Epithelial cell of proximal tubule (primary cell): Measurements from ENCODE around the gene OR2H2. TPM values are rescaled to one million over a fixed set of nuclear protein-coding genes. Genes with fewer than 3 reads are reported as not detected.

ENCODE experiments used
- DNase-seq: peaks from one replicate; pipeline ENCODE4 v3.0.0-alpha.2; 2011; ENCODE audit warnings: low read depth
- H3K4me3 ChIP-seq: 2 replicates; pipeline ENCODE4 v1.5.1; 2011; ENCODE audit warnings: low read depth, mild to moderate bottlenecking, low read length
- CTCF ChIP-seq: conservative IDR thresholded peaks from 2 replicates; pipeline ENCODE4 v1.5.1; 2012; ENCODE audit warnings: low read depth, mild to moderate bottlenecking, low read length
- total RNA-seq: library from RNA; depleted of rRNA; stranded (reverse); fragments of >200 nt; gene quantifications from 2 replicates; pipeline ENCODE4 v1.2.3, GENCODE V29; 2015

The OR2H2 gene
- total RNA-seq, 1 donor from 2014 or later, result not detected

- DNase-seq, result no peak
- no peak for TF ChIP-seq CTCF
- no peak overlapping the region for H3K4me3 ChIP-seq
These were observed 6.8 kb downstream of the OR2H2 start for GRCh38 chr6:29591677-29592076.

- TF ChIP-seq CTCF, result no peak
- no peak for DNase-seq
- no peak overlapping the region for H3K4me3 ChIP-seq
These were observed 8.4 kb downstream of the OR2H2 start for GRCh38 chr6:29593199-29593855.

GRCh38 chr6:29596381-29596900, 11.5 kb downstream of the OR2H2 start:
- H3K4me3 ChIP-seq, result no peak overlapping the region
- no peak for TF ChIP-seq CTCF
- DNase-seq, result no peak

GRCh38 chr6:29597184-29597583, 12.3 kb downstream of the OR2H2 start:
- no peak for DNase-seq
- TF ChIP-seq CTCF, result no peak
- H3K4me3 ChIP-seq, result no peak overlapping the region

GRCh38 chr6:29598172-29598747, 13.3 kb downstream of the OR2H2 start:
- no peak for DNase-seq
- H3K4me3 ChIP-seq, result no peak overlapping the region
- TF ChIP-seq CTCF, result no peak

- no peak for DNase-seq
- H3K4me3 ChIP-seq, result no peak overlapping the region
- TF ChIP-seq CTCF, result peak; percentile 32
These were observed 17.8 kb downstream of the OR2H2 start for GRCh38 chr6:29602564-29603361.
